ENCODE data around the gene ARFGAP1.
"Not testable (repeated sequence)": the region's sequence is repeated elsewhere in the genome, so short reads cannot be mapped to it uniquely, and the experiment has no call there.

ARFGAP1 gene

GRCh38 chr20:63241272-63241671, 31.3 kb upstream of the ARFGAP1 start:
- DNase-seq = no peak

GRCh38 chr20:63242736-63243135, 29.9 kb upstream of the ARFGAP1 start:
- no peak for DNase-seq

DNA sequence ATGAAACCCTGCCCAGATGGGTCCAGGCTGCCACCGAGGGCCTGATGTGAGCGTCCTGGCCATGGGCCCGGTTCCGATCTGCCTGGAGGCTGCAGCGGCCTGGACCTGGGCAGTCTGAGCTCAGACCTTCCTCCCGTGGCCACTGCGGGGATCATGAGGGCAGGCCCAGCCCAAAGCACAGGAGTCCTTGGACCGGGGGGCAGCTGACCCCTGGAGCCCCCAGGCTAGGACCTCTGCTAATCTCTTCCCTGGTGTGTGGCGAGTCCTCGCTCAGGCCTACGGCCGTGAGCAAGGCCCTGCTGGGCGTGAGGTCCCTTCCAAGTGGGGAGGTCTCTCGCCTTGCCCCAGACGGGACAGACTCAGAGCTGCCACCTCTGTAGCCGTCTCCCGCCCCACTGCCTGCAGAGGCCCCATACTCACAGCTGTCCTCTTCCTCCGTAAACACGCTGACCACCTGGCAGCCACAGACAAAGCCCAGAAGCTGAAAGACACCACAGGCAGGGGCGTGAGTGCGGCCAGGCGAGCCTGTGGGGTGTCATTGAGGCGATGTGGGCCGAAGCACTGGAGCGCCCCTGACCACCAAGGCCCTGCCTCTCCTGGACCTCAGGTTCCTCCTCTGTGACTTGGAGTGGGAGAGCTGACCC, 28.9 kb upstream of the ARFGAP1 start:
- DNase-seq = no peak

DNA sequence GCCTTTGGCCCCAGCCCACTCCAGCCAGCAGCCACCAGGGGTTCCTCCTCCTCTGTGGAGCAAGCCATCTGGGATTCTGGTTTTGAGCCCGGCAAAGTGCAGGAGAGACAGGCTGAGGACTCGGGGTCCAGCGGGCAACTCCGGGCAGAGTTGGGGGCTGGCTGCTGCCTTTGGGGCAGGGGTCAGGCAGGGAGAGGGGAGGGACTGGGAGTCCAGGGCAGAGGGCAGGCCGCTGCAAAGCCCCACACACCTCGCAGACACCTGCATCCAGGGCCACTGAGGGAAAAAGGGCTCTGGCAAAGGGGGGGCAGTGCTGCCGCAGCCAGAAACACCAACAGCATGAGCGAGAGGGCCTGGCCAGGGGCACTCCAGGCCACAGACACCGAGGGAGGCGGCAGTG, 28.1 kb upstream of the ARFGAP1 start:
- no peak for DNase-seq

- no peak for DNase-seq
Observed at GRCh38 chr20:63246490-63247288, 25.9 kb upstream of the ARFGAP1 start.

DNA sequence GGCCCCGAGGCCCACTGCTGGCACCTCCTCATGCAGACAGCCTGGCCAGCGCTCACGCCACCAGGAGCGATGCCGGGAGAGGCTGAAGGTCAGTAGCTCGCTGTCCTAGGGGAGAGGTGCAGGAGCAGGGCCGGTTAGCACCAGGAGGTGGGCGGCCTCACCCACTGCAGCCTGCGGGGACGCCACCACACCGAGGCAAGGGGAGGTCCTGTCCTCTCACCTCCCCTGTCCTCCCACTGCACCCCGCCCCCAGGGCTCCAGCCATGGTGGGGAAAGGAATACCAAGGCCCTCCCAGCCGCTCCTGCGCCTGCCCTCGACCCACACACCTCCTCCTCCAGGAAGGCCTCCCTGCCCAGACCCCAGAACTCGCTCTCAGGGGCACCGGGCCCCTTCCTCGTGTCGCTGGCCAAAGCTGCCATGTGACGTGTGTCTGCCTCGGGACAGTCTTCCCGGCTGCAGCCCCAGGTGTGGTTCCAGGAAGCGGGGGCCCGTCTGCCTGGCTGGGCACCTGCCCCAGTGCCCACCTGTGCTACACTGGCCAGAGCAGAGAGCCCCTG, 24.9 kb upstream of the ARFGAP1 start:
- DNase-seq = no peak

- no peak for DNase-seq
Observed at GRCh38 chr20:63248835-63249591, 23.6 kb upstream of the ARFGAP1 start.

DNA sequence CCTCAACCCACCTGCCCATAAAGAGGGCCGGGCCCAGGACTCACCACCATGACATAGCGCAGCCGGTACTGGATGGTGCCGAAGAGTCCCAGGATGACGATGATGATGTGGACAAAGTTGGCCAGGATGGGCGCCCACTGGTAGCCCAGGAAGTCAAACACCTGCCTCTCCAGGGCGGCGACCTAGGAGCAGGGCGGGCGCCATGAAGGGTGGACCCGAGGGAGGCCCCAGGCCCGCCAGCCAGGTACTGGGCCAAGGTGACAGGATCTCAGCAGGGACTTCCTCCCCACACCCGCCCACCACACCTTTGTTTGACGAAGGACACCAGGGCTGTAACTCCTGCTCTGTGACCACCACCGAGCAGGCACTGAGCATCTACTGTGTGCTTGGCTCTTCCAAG, 22.7 kb upstream of the ARFGAP1 start:
- no peak for DNase-seq

- not testable (repeated sequence) for DNase-seq
Observed at GRCh38 chr20:63251350-63251749, 21.3 kb upstream of the ARFGAP1 start.

DNA sequence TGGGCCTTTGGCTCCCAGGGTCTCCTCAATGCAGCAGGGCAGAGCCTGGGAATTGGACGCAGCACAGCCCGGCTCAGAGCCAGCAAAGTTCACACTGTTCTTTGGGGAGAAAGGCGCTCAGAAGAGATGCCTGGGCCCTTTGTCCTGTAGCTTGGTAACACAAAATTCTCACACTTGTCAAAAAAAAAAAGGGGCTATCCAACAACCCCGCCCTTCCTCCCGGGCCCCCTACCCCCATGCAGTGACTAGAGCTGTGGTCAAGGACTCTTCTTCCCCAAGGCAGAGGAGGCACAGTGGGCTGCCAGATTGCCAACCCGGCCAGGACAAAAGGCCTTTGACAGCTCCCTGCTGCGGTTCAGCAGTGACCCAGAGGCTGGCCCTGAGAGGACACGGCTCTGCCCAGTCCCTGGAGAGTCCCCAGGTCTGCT, 20.3 kb upstream of the ARFGAP1 start:
- no peak for DNase-seq

GRCh38 chr20:63253065-63253437, 19.6 kb upstream of the ARFGAP1 start:
- DNase-seq = no peak

DNA sequence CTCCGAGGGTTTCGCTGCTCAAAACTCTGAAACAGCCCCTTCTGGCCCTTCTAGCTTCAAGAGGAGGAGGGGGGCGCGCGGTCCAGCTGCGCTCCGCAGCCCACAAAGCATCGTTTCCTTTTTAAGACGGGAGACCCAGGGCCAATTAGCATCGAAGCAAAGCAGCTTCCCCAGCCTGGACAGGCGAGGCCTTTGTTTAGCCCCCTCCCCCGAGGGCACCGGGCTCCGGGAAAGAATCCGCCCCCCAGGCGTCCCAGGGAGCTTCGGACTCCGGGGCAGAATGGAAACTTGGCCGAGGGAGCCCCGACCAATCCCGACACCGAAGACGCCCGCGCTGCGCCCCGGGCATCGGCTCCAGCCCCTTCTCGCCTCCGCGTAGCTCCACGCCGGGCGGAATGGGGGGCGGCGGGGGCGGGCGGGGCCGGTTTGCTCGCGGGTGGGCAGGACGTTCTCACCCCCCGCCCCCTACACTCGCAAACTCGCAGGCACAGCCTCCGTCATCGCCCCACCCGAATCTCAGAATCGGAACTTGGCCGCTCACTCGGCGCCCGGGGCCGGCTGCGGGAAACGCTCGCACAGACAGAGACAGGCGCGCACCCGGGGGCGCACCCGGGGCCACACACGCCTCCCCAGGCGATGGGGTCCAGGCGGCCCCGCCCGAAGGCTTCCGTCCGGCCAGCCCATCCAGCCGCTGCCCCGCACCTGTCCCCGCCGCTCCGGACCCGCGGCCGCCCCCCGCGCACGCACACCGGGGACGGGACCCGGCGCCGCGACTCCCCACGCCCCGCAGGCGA, 19.0 kb upstream of the ARFGAP1 start:
- no peak for DNase-seq

DNA sequence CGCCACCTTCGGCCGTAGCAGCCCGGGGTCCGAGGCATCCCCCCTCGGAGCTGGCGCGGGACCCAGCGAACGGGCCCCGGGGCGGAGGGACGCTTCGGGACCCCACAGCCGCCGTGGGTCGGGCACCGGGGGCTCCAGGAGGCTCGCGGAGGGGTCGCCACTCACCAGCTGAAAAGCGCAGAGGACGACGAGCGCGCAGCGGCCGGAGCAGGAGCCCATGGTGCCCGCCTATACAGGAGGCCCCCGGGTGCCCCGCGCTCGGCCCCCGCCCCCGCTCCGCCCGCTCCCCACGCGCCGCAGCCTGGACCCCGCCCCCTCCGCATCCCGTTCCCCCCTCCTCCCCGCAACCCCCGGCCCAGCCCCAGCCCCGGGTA, 18.4 kb upstream of the ARFGAP1 start, which contains the start of gene NKAIN4:
Gene NKAIN4 (minus strand): TSS at position 232 of the 374 bp plus-strand sequence. CDS start 13 bp downstream, at position 219.
- DNase-seq = no peak

- DNase-seq = no peak
Observed at GRCh38 chr20:63254606-63255384, 17.8 kb upstream of the ARFGAP1 start.

DNA sequence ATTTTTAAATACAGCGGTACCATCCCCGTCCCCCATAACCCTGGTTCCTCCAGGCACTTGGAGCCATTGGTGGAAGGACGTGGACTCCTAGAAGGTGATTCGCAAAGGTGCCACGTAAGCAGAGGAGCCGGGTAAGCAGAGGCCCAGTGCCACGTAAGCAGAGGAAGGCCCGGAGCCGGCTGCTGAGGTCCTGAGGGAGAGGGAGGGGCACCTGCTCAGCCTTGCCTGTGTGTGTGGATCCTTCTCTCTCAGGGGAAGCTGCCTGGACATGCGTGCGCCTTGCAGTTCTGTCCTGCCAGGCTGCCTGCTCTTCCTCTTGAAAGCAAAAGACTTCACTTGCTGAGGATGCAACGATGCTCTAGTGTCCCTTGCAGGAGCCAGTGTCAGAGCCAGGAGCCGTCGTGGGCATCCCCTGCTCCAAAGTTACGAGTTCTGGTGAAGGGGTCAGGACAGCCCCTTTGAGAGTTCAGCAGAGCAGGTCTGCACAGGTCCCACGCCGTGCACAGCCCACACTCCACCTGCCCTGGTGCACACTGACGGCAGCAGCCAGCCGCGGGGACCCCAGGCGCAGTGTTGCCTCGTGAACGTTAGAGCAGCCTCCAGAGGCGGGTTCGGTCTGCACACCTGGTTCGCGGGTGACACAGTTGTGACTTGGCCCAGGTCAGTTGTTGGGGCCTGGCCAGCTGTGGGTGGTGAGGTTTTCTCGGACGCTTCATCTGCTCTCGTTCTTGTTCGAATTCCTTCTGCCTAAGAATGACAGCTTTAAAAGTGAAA, 16.5 kb upstream of the ARFGAP1 start:
- no peak for DNase-seq

GRCh38 chr20:63256954-63257353, 15.7 kb upstream of the ARFGAP1 start:
- DNase-seq = no peak

DNA sequence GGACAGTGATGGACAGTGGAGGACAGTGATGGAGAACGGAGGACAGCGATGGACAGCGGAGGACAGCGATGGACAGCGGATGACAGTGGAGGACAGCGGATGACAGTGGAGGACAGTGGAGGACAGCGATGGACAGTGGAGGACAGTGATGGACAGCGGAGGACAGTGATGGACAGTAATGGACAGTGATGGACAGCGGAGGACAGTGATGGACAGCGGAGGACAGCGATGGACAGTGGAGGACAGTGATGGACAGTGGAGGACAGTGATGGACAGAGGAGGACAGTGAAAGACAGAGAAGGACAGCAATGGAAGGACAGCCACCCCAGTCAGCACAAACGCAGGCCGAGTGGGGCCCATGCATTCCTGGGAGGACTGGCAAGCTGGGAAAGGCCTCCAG, 15.0 kb upstream of the ARFGAP1 start:
- no peak for DNase-seq

DNA sequence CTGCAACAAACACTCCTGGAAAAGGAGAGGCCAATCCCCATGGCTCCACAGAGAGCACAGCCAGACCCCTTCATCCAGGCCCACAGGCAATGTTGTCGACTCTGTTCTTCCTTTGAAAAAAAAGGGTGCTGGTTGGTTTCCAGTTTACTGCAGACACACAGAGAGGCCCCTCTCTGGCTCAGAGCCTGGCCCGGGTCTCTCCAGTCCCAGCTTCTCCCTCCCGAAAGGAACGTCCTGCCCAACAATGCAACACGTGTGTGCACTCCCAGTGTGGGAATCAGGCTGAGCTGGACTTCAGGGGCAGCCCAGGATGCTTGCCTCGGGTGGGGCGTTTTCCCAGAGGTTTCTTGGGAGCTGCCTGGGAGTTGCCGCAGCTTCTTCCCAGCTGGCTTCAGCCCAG, 13.8 kb upstream of the ARFGAP1 start:
- no peak for DNase-seq

DNA sequence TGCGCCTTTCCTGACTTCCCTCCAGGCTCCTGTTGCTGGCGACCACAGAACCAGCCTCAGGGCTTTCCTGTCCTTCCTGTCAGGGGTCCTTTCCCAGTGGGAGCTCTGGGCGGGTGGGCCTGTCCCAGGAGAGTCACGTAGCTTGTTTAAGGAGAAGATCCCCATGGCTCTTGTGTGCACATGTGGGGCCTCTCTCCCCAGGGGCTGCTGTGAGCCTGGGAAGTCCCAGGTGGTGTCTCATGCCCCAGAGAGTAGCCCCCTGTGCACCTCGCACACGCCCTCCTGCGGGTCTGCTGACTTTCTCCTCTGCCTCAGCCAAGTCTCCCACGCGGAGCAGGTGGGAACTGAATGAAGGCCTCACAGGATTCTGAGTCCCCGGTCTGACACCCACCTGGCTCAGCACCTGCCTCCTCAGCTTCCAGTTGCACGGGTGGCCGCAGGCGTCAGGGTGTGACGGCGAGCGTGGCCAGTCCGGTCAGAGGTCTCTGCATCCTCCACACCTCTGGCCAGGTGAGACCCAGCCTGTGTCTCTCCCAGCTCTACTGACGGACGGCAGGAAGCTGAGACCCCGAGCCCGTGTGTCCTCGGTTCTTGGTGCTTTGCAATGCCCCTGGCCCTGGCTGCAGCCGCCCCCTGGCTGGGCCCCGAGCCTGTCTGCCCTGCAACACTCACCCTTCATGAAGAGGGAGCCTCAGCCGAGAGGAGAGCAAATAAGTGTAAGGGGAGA, 12.7 kb upstream of the ARFGAP1 start:
- DNase-seq = no peak

DNA sequence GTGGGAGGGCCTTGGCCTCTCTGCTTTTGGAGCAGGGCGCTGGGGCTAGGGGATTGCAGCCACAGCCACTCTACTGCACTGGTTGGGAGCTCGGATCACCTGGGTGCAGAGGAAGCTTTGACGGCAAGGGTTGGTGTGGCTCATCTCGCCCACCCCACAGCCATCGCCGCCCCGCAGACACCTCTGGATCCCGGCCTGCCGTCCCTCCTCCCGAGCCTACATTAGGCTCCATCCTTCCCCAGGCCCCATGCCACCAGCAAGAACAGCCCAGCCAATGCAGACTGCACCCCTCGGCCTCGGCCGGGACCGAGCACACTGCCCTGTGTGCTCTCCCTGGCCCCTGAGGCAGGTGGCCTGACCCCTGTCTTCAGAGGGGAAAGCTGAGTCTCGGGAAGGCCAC, 12.1 kb upstream of the ARFGAP1 start:
- DNase-seq = no peak
